Peyer's patch (tissue), 4 donors: ENCODE measurements around the gene TAGLN3. TPM values are rescaled to one million over a fixed set of nuclear protein-coding genes. Genes with fewer than 3 reads are reported as not detected.

Experiments
- DNase-seq, 3 donors: peaks; one replicate each; pipeline ENCODE4 v3.0.0-alpha.2; 2017 to 2019
- H3K27ac ChIP-seq, 4 donors: fragments of 200-600 bp; sonication (generic); one replicate each; pipeline ENCODE4 v1.5.1; 2016 to 2019
- H3K27me3 ChIP-seq, 2 donors: fragments of 200-600 bp; sonication (generic); one replicate each; pipeline ENCODE4 v1.5.1; 2019
- H3K36me3 ChIP-seq, 3 donors: fragments of 200-600 bp; sonication (generic); one replicate each; pipeline ENCODE4 v1.5.1; 2016 to 2019
- H3K4me1 ChIP-seq, 4 donors: fragments of 200-600 bp; sonication (generic); one replicate each; pipeline ENCODE4 v1.5.1; 2016 to 2019
- H3K4me3 ChIP-seq, 4 donors: fragments of 200-600 bp; sonication (generic); 1 replicate in 3 of 4; 2 replicates in 1 of 4; pipeline ENCODE4 v1.5.1; 2016 to 2019; ENCODE audit warnings: mild to moderate bottlenecking in 1 of 4
- H3K9me3 ChIP-seq, 4 donors: fragments of 200-600 bp; sonication (generic); one replicate each; pipeline ENCODE4 v1.5.1; 2016 to 2019; ENCODE audit warnings: mild to moderate bottlenecking in 1 of 4
- CTCF ChIP-seq, 6 experiments: fragments of 450-650 bp in 4 of 6; fragments of 200-600 bp in 2 of 6; sonication (generic) in 1 of 6; IDR thresholded peaks; one replicate each; pipeline ENCODE4 v1.5.1; 2017 to 2019; ENCODE audit warnings: antibody characterized with exemption in 6 of 6, mild to moderate bottlenecking in 3 of 6, moderate library complexity in 1 of 6
- POLR2A ChIP-seq, 2 donors: fragments of 450-650 bp; IDR thresholded peaks; one replicate each; pipeline ENCODE4 v1.5.1; 2017; ENCODE audit warnings: antibody characterized with exemption in 2 of 2, mild to moderate bottlenecking in 2 of 2, moderate library complexity in 2 of 2
- total RNA-seq, 4 donors: library from RNA; depleted of rRNA; stranded (reverse); fragments of >200 nt; gene quantifications; one replicate each; pipeline ENCODE4 v1.1.0, GENCODE V29; 2016

Gene TAGLN3
- total RNA-seq, 4 donors from 2014 or later = 1.1 TPM; not detected in 3

GRCh38 chr3:112056451-112056929 is 57.8 kb downstream of the TAGLN3 start:
- no peak overlapping the region for H3K27ac ChIP-seq
- H3K9me3 ChIP-seq = no peaks in the 10 kb centered on the region
- no peaks in the 10 kb centered on the region for H3K36me3 ChIP-seq
- no peak overlapping the region for H3K4me3 ChIP-seq
- H3K27me3 ChIP-seq = no peaks in the 10 kb centered on the region
- no peak for DNase-seq
- TF ChIP-seq POLR2A (IDR thresholded peaks at IDR 0.05) (no peak), CTCF (IDR thresholded peaks at IDR 0.05) (no peak)
- H3K4me1 ChIP-seq = peaks cover 0 to 6% (median 0%) of the 10 kb centered on the region in 4 donors

DNA sequence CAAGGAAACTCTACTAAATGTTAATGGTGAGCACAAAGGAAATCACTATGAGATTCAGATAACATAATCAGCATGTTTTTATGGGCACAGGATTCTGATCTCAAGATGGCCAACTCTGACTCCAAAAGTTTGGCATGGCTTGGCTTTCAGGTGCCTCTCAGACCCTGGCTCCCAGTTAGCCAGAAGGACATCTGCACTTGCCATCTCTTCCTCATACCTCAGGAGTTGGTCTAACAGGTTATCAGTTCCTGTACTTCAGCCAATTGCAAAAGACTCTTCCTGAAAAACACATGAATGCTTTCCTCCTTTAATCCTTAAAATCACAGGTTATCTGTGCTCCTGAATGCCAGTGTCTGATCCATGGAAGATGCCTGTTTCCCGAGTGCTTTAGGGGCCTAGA is 60.8 kb downstream of the TAGLN3 start:
- no peak overlapping the region for H3K27ac ChIP-seq
- no peak for DNase-seq
- TF ChIP-seq CTCF (IDR thresholded peaks at IDR 0.05) (no peak), POLR2A (IDR thresholded peaks at IDR 0.05) (no peak)
- peaks cover 0 to 6% (median 0%) of the 10 kb centered on the region in 4 donors for H3K4me1 ChIP-seq
- no peaks in the 10 kb centered on the region for H3K27me3 ChIP-seq
- no peaks in the 10 kb centered on the region for H3K9me3 ChIP-seq
- H3K4me3 ChIP-seq = no peak overlapping the region
- H3K36me3 ChIP-seq = no peaks in the 10 kb centered on the region

GRCh38 chr3:112061152-112061551 is 62.4 kb downstream of the TAGLN3 start:
- no peak for TF ChIP-seq CTCF (IDR thresholded peaks at IDR 0.05)
- TF ChIP-seq POLR2A (IDR thresholded peaks at IDR 0.05) = no peak

More at GRCh38 chr3:112061152-112061551, 62.4 kb downstream of the TAGLN3 start:
- no peaks in the 10 kb centered on the region for H3K9me3 ChIP-seq
- no peak for DNase-seq
- H3K36me3 ChIP-seq = no peaks in the 10 kb centered on the region
- no peaks in the 10 kb centered on the region for H3K27me3 ChIP-seq
- H3K4me3 ChIP-seq = no peak overlapping the region
- H3K4me1 ChIP-seq = peaks cover 0 to 6% (median 0%) of the 10 kb centered on the region in 4 donors
- no peak overlapping the region for H3K27ac ChIP-seq

Other genes starting within 250 kb of the TAGLN3 start
- gene PHLDB2, start 139.7 kb upstream of the TAGLN3 start, total RNA-seq = 10 to 100 TPM in 3 of 4 donors, 1 to 10 TPM in 1; 6.0 to 66.0 (median 12.5) TPM
- 10 to 100 TPM in 2 of 4 donors, 1 to 10 TPM in 2; 7.4 to 20.9 (median 11.8) TPM for gene ABHD10, start 19.9 kb upstream of the TAGLN3 start, total RNA-seq
- gene TMPRSS7, start 35.8 kb downstream of the TAGLN3 start, total RNA-seq = not detected
- 10 to 100 TPM; 13.2 to 31.0 (median 25.9) TPM for gene C3orf52, start 87.5 kb downstream of the TAGLN3 start, total RNA-seq
- 1 to 10 TPM in 1 of 4 donors, under 1 TPM in 1, not detected in 2; 0.40 to 5.8 TPM for gene GCSAM, start 134.3 kb downstream of the TAGLN3 start, total RNA-seq